Lower leg skin (tissue), 4 donors: ENCODE results near the gene PIR. TPM values are rescaled to one million over a fixed set of nuclear protein-coding genes. Genes with fewer than 3 reads are reported as not detected.

Source experiments
- DNase-seq, 2 donors: peaks; one replicate each; pipeline ENCODE4 v3.0.0-alpha.2; 2019; ENCODE audit warnings: low spot score in 2 of 2
- H3K4me3 ChIP-seq: fragments of 200-600 bp; sonication (generic); 2 replicates; pipeline ENCODE4 v1.5.1; 2017; ENCODE audit warnings: mild to moderate bottlenecking, low read depth; ENCODE audit not compliant: poor library complexity, severe bottlenecking
- CTCF ChIP-seq, 3 donors: fragments of 450-650 bp; IDR thresholded peaks; one replicate each; pipeline ENCODE4 v1.5.1; 2016; ENCODE audit warnings: antibody characterized with exemption in 3 of 3, mild to moderate bottlenecking in 3 of 3, moderate library complexity in 2 of 3
- POLR2A ChIP-seq, 2 donors: fragments of 450-650 bp; IDR thresholded peaks; one replicate each; pipeline ENCODE4 v1.6.1; 2016 to 2017; ENCODE audit warnings: antibody characterized with exemption in 2 of 2, mild to moderate bottlenecking in 1 of 2, moderate library complexity in 1 of 2
- WGBS, 2 donors: methylation state at CpG; one replicate each; pipeline ENCODE4 v1.1.5; 2018; 5-methylcytosine and 5-hydroxymethylcytosine counted together
- intact Hi-C: fragments of 100-400 bp; cut with DNase I; formaldehyde crosslinking; loops from one replicate; pipeline ENCODE4 v1.15.0; 2023; ENCODE audit warnings: low total_unique reads
- total RNA-seq, 4 donors: library from RNA; depleted of rRNA; stranded (reverse); fragments of >200 nt; gene quantifications; one replicate each; pipeline ENCODE4 v1.1.0, GENCODE V29; 2016

PIR gene
- total RNA-seq, 4 donors from 2014 or later: 6.3 to 18.0 (median 12.1) TPM

- intact Hi-C loops: no loop called here
- no peak overlapping the region for H3K4me3 ChIP-seq
- TF ChIP-seq POLR2A (IDR thresholded peaks at IDR 0.05) (no peak), CTCF (IDR thresholded peaks at IDR 0.05) (no peak)
- DNase-seq: no peak
Observed at GRCh38 chrX:15523088-15523487, 30.0 kb upstream of the PIR start.

GRCh38 chrX:15522464-15522863 lies 29.3 kb upstream of the PIR start:
- WGBS, 2 donors: 78 to 98% methylated on average over 3 of the region's 3 CpGs
- intact Hi-C loops: no loop called here
- TF ChIP-seq POLR2A (IDR thresholded peaks at IDR 0.05) (no peak), CTCF (IDR thresholded peaks at IDR 0.05) (no peak)
- no peak for DNase-seq
- no peak overlapping the region for H3K4me3 ChIP-seq

DNA sequence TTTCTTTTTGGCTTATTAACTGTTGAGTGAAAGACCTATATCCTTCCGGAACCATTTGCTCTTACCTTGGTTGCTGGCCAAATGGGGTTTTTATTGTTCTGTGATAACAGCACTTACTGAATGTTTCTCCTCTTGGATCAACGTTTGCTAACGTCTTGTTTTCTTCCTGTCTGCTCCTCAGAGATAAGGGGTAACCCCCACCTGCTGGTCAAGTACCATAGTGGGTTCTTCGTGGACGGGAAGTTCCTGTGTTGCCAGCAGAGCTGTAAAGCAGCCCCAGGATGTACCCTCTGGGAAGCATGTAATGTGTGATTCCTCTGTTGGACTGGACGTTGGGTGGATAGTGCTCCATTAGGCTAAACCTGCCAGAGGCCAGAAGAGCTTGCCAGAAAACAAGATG lies 22.8 kb upstream of the PIR start:
- no peak overlapping the region for H3K4me3 ChIP-seq
- DNase-seq: no peak
- intact Hi-C loops: no loop called here
- WGBS, 2 donors: 41 to 43% methylated on average over 6 of the region's 6 CpGs
- TF ChIP-seq POLR2A (IDR thresholded peaks at IDR 0.05) (no peak), CTCF (IDR thresholded peaks at IDR 0.05) (no peak)

GRCh38 chrX:15514279-15514678 lies 21.1 kb upstream of the PIR start:
- 67 to 92% methylated on average over 1 of the region's 1 CpG for WGBS, 2 donors

GRCh38 chrX:15512401-15512965 lies 19.4 kb upstream of the PIR start:
- WGBS, 2 donors: 50 to 82% methylated on average over 4 of the region's 4 CpGs
- no peak overlapping the region for H3K4me3 ChIP-seq
- DNase-seq: no peak
- intact Hi-C loops: no loop called here
- TF ChIP-seq POLR2A (IDR thresholded peaks at IDR 0.05) (no peak), CTCF (IDR thresholded peaks at IDR 0.05) (no peak)

More at GRCh38 chrX:15514279-15514678, 21.1 kb upstream of the PIR start:
- intact Hi-C loops: no loop called here
- DNase-seq: no peak
- TF ChIP-seq POLR2A (IDR thresholded peaks at IDR 0.05) (no peak), CTCF (IDR thresholded peaks at IDR 0.05) (no peak)
- H3K4me3 ChIP-seq: no peak overlapping the region

GRCh38 chrX:15511563-15511962 lies 18.4 kb upstream of the PIR start:
- no peak for DNase-seq
- no peak overlapping the region for H3K4me3 ChIP-seq
- intact Hi-C loops: no loop called here
- WGBS, 2 donors: 17 to 50% methylated on average over 1 of the region's 1 CpG
- no peak for TF ChIP-seq POLR2A (IDR thresholded peaks at IDR 0.05)
